NCI-H1417 treated with DMSO at 0.1 percent for 48 hours (cell line): ENCODE data around the gene HOXD8.

Source experiments
- DNase-seq: peaks from one replicate; lab custom pipeline; 2025; lab: John Stamatoyannopoulos, UW

The HOXD8 gene

GRCh38 chr2:176160251-176160985, 30.9 kb downstream of the HOXD8 start:
- no peak for DNase-seq

GRCh38 chr2:176160986-176161824, 31.7 kb downstream of the HOXD8 start:
- no peak for DNase-seq

- no peak for DNase-seq
Measured at GRCh38 chr2:176161825-176162626, 32.5 kb downstream of the HOXD8 start.

GRCh38 chr2:176162911-176163671, 33.6 kb downstream of the HOXD8 start:
- no peak for DNase-seq

GRCh38 chr2:176163672-176164056, 34.2 kb downstream of the HOXD8 start:
- DNase-seq = no peak

- DNase-seq = no peak
Measured at GRCh38 chr2:176164201-176164600, 34.7 kb downstream of the HOXD8 start.

GRCh38 chr2:176164611-176165369, 35.3 kb downstream of the HOXD8 start:
- DNase-seq = no peak

- DNase-seq = no peak
Measured at GRCh38 chr2:176165370-176166050, 36.0 kb downstream of the HOXD8 start.

GRCh38 chr2:176166272-176166671, 36.8 kb downstream of the HOXD8 start:
- no peak for DNase-seq

- DNase-seq = no peak
Measured at GRCh38 chr2:176167398-176167797, 37.9 kb downstream of the HOXD8 start.

- no peak for DNase-seq
Measured at GRCh38 chr2:176169181-176169580, 39.7 kb downstream of the HOXD8 start.

GRCh38 chr2:176169711-176170110, 40.2 kb downstream of the HOXD8 start:
- no peak for DNase-seq

- no peak for DNase-seq
Measured at GRCh38 chr2:176170602-176171305, 41.2 kb downstream of the HOXD8 start.

GRCh38 chr2:176171351-176172006, 42.0 kb downstream of the HOXD8 start:
- no peak for DNase-seq

GRCh38 chr2:176172007-176172894, 42.7 kb downstream of the HOXD8 start:
- no peak for DNase-seq

GRCh38 chr2:176172895-176173566, 43.5 kb downstream of the HOXD8 start:
- DNase-seq = no peak

- DNase-seq = no peak
Measured at GRCh38 chr2:176173567-176174381, 44.3 kb downstream of the HOXD8 start.
